ENCODE results near the gene KIF23.

DNA sequence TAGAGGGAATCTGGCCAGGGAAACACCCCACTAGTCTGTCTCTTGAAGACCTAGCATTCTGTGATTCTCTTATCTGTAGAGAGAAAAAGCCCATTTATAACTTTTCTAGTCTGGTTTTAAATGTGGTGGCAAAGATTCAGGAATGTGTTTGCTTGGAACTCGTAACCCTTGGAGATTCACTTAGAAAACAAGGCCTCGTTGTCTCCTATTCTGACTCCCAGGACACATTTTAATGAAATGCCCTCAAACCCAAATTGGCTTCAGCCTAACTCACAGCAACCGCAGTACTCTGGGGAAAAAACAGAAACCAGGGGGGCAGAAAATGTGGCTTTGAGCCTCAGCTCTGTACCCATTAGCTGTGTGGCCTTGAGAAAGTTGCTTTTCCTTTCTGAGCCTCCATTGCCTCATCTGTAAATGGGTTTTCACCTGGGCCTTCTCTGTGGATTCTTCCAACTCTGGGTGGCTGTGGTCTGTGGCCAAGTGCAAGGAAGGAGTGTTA, 75.0 kb downstream of the KIF23 start:
- TF ChIP-seq, protein P1, sequence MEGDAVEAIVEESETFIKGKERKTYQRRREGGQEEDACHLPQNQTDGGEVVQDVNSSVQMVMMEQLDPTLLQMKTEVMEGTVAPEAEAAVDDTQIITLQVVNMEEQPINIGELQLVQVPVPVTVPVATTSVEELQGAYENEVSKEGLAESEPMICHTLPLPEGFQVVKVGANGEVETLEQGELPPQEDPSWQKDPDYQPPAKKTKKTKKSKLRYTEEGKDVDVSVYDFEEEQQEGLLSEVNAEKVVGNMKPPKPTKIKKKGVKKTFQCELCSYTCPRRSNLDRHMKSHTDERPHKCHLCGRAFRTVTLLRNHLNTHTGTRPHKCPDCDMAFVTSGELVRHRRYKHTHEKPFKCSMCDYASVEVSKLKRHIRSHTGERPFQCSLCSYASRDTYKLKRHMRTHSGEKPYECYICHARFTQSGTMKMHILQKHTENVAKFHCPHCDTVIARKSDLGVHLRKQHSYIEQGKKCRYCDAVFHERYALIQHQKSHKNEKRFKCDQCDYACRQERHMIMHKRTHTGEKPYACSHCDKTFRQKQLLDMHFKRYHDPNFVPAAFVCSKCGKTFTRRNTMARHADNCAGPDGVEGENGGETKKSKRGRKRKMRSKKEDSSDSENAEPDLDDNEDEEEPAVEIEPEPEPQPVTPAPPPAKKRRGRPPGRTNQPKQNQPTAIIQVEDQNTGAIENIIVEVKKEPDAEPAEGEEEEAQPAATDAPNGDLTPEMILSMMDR (conservative IDR thresholded peaks at IDR 0.05), result no peak
- no peak for TF ChIP-seq EZH2 (IDR thresholded peaks at IDR 0.05; ENCODE audit: low read depth)
